Effector memory CD8-positive, alpha-beta T cell (primary cell): ENCODE measurements around the gene WDR76.

Experiments
- ATAC-seq: fragments of 150-1000 bp; cut with Tn5 transposase; replicated peaks from 2 replicates; pipeline ENCODE4 v1.10.0; 2021; ENCODE audit warnings: mild to moderate bottlenecking, moderate library complexity
- DNase-seq, 3 experiments: peaks; one replicate each; pipeline ENCODE4 v3.0.0; 2021
- H3K27ac Mint-ChIP-seq, 2 donors: one replicate each; pipeline ENCODE4 v1.8.0; 2022; ENCODE audit warnings: mild to moderate bottlenecking in 2 of 2, mixed read lengths in 2 of 2, moderate library complexity in 2 of 2
- H3K27me3 Mint-ChIP-seq, 2 donors: one replicate each; pipeline ENCODE4 v1.8.0; 2022; ENCODE audit warnings: mixed read lengths in 2 of 2
- H3K36me3 Mint-ChIP-seq: one replicate; pipeline ENCODE4 v1.8.0; 2022; ENCODE audit warnings: mild to moderate bottlenecking, moderate library complexity, mixed read lengths; ENCODE audit not compliant: insufficient read depth
- H3K4me1 Mint-ChIP-seq, 2 donors: one replicate each; pipeline ENCODE4 v1.8.0; 2022; ENCODE audit warnings: low read depth in 2 of 2, mixed read lengths in 2 of 2
- H3K4me3 Mint-ChIP-seq, 2 donors: one replicate each; pipeline ENCODE4 v1.8.0; 2022; ENCODE audit warnings: mild to moderate bottlenecking in 2 of 2, mixed read lengths in 2 of 2, moderate library complexity in 2 of 2
- H3K9me3 Mint-ChIP-seq, 2 donors: one replicate each; pipeline ENCODE4 v1.8.0; 2022; ENCODE audit warnings: mixed read lengths in 2 of 2

Gene WDR76

GRCh38 chr15:43915631-43916325, 89.0 kb downstream of the WDR76 start:
- peaks cover 8 to 13% of the 10 kb centered on the region in 2 donors for H3K27me3 Mint-ChIP-seq
- no peaks in the 10 kb centered on the region for H3K4me1 Mint-ChIP-seq
- DNase-seq, result no peak
- H3K36me3 Mint-ChIP-seq, result no peaks in the 10 kb centered on the region
- H3K27ac Mint-ChIP-seq, result no peak overlapping the region
- ATAC-seq, result no peak
- no peaks in the 10 kb centered on the region for H3K9me3 Mint-ChIP-seq
- no peak overlapping the region for H3K4me3 Mint-ChIP-seq

GRCh38 chr15:43916326-43916660, 89.5 kb downstream of the WDR76 start:
- Mint-ChIP-seq H3K4me1 (no peaks in the 10 kb centered on the region), H3K27me3 (peaks cover 8 to 13% of the 10 kb centered on the region in 2 donors), H3K4me3 (no peak overlapping the region), H3K36me3 (no peaks in the 10 kb centered on the region), H3K27ac (no peak overlapping the region), H3K9me3 (no peaks in the 10 kb centered on the region)
- no peak for ATAC-seq
- DNase-seq, result no peak
